IPS-18c (cell line): ENCODE measurements around the gene MLNR.

Source experiments
- H3K4me3 ChIP-seq: 2 replicates; pipeline ENCODE4 v1.7.0; 2013; ENCODE audit warnings: low read depth, mild to moderate bottlenecking, low read length, moderate library complexity; ENCODE audit not compliant: insufficient read depth
- H3K9me3 ChIP-seq: one replicate; pipeline ENCODE4 v1.6.1; 2013; ENCODE audit warnings: mild to moderate bottlenecking, low read length, moderate library complexity; ENCODE audit not compliant: control insufficient read depth, insufficient read depth

The MLNR gene

GRCh38 chr13:49256841-49257240 is 36.7 kb downstream of the MLNR start:
- Histone ChIP-seq H3K4me3 (no peak overlapping the region), H3K9me3 (no peaks in the 10 kb centered on the region)

GRCh38 chr13:49258089-49258796 is 38.1 kb downstream of the MLNR start:
- no peak overlapping the region for H3K4me3 ChIP-seq

GRCh38 chr13:49259586-49259985 is 39.4 kb downstream of the MLNR start:
- no peaks in the 10 kb centered on the region for H3K9me3 ChIP-seq

More at GRCh38 chr13:49258089-49258796, 38.1 kb downstream of the MLNR start:
- no peaks in the 10 kb centered on the region for H3K9me3 ChIP-seq

DNA sequence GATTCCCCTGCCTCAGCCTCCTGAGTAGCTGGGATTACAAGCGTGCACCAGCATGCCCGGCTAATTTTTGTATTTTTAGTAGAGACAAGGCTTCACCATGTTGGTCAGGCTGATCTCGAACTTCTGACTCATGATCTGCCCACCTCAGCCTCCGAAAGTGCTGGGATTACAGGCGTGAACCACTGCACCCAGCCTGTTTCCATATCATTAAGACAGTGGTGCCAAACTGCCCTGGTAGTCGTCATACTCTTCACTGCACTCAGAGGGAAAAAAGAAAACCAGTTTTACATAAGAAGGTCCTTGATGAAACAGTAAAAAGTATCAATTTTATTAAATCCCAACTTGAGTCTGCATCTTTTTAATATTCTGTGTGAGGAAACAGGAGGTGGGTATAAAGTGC is 42.5 kb downstream of the MLNR start:
- H3K9me3 ChIP-seq = no peaks in the 10 kb centered on the region

More at GRCh38 chr13:49259586-49259985, 39.4 kb downstream of the MLNR start:
- H3K4me3 ChIP-seq = no peak overlapping the region

DNA sequence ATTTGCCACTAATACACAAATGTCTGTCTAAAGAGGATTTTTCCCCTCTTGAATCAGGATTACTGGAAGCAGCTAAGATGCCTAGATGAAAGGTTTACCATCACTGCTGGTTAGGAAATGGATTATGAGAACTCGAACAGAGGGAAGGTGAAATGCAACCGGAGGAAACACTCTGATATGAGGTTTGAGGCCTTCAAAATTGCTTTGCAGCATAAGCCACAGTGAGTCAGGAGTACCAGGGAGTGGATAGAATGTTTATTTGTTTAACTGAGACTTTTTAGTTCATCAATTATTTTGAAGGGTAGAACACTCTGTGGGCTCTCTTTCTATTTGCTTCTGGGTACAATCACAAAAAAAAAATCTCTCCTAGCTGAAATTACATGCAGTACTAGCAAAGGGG is 45.7 kb downstream of the MLNR start:
- Histone ChIP-seq H3K9me3 (no peaks in the 10 kb centered on the region), H3K4me3 (no peak overlapping the region)

More for the DNA sequence above, 42.5 kb downstream of the MLNR start:
- no peak overlapping the region for H3K4me3 ChIP-seq

DNA sequence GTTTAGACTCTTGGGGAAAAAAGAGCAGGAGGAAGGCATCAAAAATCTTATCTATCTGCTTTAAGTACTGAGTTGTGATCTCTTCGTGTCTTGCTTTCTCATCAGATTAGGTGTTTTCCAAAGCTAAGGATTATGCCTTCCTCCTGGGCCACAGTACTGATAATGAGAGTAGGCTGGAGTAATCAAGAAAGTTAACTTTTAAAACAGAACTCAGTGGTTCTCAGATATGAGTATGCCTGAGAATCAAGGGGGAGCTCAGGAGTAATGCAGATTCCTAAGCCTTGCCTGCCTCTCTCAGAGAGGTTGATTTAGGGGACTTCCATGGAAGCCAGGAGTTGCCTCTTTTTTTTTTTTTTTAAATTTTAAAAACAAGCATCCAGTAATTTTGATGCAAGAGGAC is 51.1 kb downstream of the MLNR start:
- Histone ChIP-seq H3K9me3 (no peaks in the 10 kb centered on the region), H3K4me3 (no peak overlapping the region)
